A549 (cell line): ENCODE measurements around the gene CORO2A.

Experiments
- CHD4 ChIP-seq: fragments of 200-600 bp; sonication (generic); IDR thresholded peaks from 2 replicates; pipeline ENCODE4 v1.6.1; 2016; ENCODE audit warnings: antibody characterized with exemption, mild to moderate bottlenecking, borderline replicate concordance
- CTCF ChIP-seq: fragments of >200 bp; sonication (Bioruptor Twin); formaldehyde crosslinking; IDR thresholded peaks from 3 replicates; pipeline ENCODE4 v1.5.1; 2016
- E2F6 ChIP-seq: IDR thresholded peaks from 2 replicates; pipeline ENCODE4 v1.6.1; 2012; ENCODE audit warnings: low read depth, borderline replicate concordance
- EP300 ChIP-seq, 2 experiments: fragments of >200 bp; sonication (Bioruptor Twin); formaldehyde crosslinking; IDR thresholded peaks; 2 replicates in 1 of 2; 3 replicates in 1 of 2; pipeline ENCODE4 v1.6.1; 2016 to 2017
- KDM1A ChIP-seq: fragments of 200-600 bp; sonication (generic); IDR thresholded peaks from 2 replicates; pipeline ENCODE4 v1.6.1; 2016; ENCODE audit warnings: low read depth, mild to moderate bottlenecking
- MAFK ChIP-seq: fragments of 450-650 bp; IDR thresholded peaks from 2 replicates; pipeline ENCODE4 v1.6.1; 2014; ENCODE audit not compliant: partially characterized antibody
- POLR2A ChIP-seq: IDR thresholded peaks from 2 replicates; pipeline ENCODE4 v1.6.1; 2012; ENCODE audit warnings: mild to moderate bottlenecking, low read length
- POLR2AphosphoS2 ChIP-seq: conservative IDR thresholded peaks from 2 replicates; pipeline ENCODE4 v1.6.1; 2012; ENCODE audit warnings: low read length, improper control_type of control experiment, inconsistent platforms
- RAD21 ChIP-seq, 2 experiments: fragments of >200 bp in 1 of 2; sonication (Bioruptor Twin) in 1 of 2; formaldehyde crosslinking in 1 of 2; IDR thresholded peaks in 1 of 2; conservative IDR thresholded peaks in 1 of 2; 2 replicates in 1 of 2; 3 replicates in 1 of 2; pipeline ENCODE4 v1.6.1; 2012 to 2018; ENCODE audit warnings: inconsistent platforms in 1 of 2
- RCOR1 ChIP-seq: fragments of 150-350 bp; IDR thresholded peaks from 2 replicates; pipeline ENCODE4 v1.6.1; 2014; ENCODE audit warnings: antibody characterized with exemption, low read length, low read depth
- REST ChIP-seq: fragments of 200-600 bp; sonication (generic); IDR thresholded peaks from 2 replicates; pipeline ENCODE4 v1.6.1; 2016; ENCODE audit warnings: antibody characterized with exemption, mild to moderate bottlenecking, moderate library complexity
- RNF2 ChIP-seq: fragments of 200-600 bp; sonication (generic); IDR thresholded peaks from 2 replicates; pipeline ENCODE4 v1.6.1; 2016; ENCODE audit warnings: low read depth, mild to moderate bottlenecking, antibody characterized with exemption, moderate library complexity, borderline replicate concordance
- SMC3 ChIP-seq: fragments of >200 bp; sonication (Bioruptor Twin); formaldehyde crosslinking; IDR thresholded peaks from 3 replicates; pipeline ENCODE4 v1.6.1; 2018; ENCODE audit warnings: inconsistent platforms
- SREBF2 ChIP-seq: fragments of 450-650 bp; IDR thresholded peaks from 2 replicates; pipeline ENCODE4 v1.6.1; 2014; ENCODE audit warnings: mild to moderate bottlenecking, moderate library complexity

GRCh38 chr9:98202252-98202651 is 9.8 kb upstream of the CORO2A start:
- TF ChIP-seq CTCF (no peak), RAD21 (conservative IDR thresholded peaks at IDR 0.05 in 1 of 2, IDR thresholded peaks at IDR 0.05 in 1 of 2) (no peak), KDM1A (no peak), POLR2A (no peak), MAFK (no peak), CHD4 (no peak), POLR2AphosphoS2 (no peak), REST (no peak), E2F6 (no peak), RCOR1 (no peak), SMC3 (no peak), EP300 (IDR thresholded peaks at IDR 0.05) (no peak), SREBF2 (no peak), RNF2 (no peak)
